Cardiac muscle cell (in vitro differentiated cells and primary cell): ENCODE measurements around the gene C1GALT1C1L. TPM values are rescaled to one million over a fixed set of nuclear protein-coding genes. Genes with fewer than 3 reads are reported as not detected.
A peak's percentile ranks its signal among the peaks of the same experiment; 100 is the strongest.
"Not testable (repeated sequence)": the region's sequence is repeated elsewhere in the genome, so short reads cannot be mapped to it uniquely, and the experiment has no call there.

Experiments
- DNase-seq, 2 donors: peaks; one replicate each; pipeline versions ENCODE4 v3.0.0 to v3.0.0-alpha.2; 2010 to 2017; ENCODE audit warnings: low read depth in 1 of 2, low spot score in 1 of 2
- H3K27ac ChIP-seq: fragments of 200-600 bp; sonication (generic); 2 replicates; pipeline ENCODE4 v1.5.1; 2016
- H3K27me3 ChIP-seq: fragments of 200-600 bp; sonication (generic); 2 replicates; pipeline ENCODE4 v1.6.0; 2016; ENCODE audit warnings: control low read depth
- H3K36me3 ChIP-seq: fragments of 200-600 bp; sonication (generic); 2 replicates; pipeline ENCODE4 v1.5.1; 2016; ENCODE audit warnings: control low read depth
- H3K4me1 ChIP-seq: fragments of 200-600 bp; sonication (generic); 2 replicates; pipeline ENCODE4 v1.8.1; 2017; ENCODE audit warnings: low read depth, mild to moderate bottlenecking, mixed run types
- H3K4me3 ChIP-seq: fragments of 200-600 bp; sonication (generic); 2 replicates; pipeline ENCODE4 v1.5.1; 2016; ENCODE audit warnings: mild to moderate bottlenecking
- H3K9me3 ChIP-seq: fragments of 200-600 bp; sonication (generic); 2 replicates; pipeline ENCODE4 v1.5.1; 2017; ENCODE audit warnings: low read depth, mild to moderate bottlenecking, control low read depth
- polyA plus RNA-seq: library from polyadenylated mRNA; unstranded; fragments of >200 nt; fragmentation: Nextera tagmentation; extraction: Ambion mirVana; gene quantifications from 2 replicates; pipeline ENCODE4 v1.2.1, GENCODE V29; 2016
- total RNA-seq: library from RNA; depleted of rRNA; stranded (reverse); fragments of >200 nt; gene quantifications from 2 replicates; pipeline ENCODE4 v1.2.3, GENCODE V29; 2016
- TF ChIP-seq, protein P1 (sequence below): IDR thresholded peaks from 2 replicates; pipeline ENCODE4 v1.5.1; 2012; ENCODE audit warnings: low read depth, mild to moderate bottlenecking, low read length

C1GALT1C1L gene
- total and polyA plus RNA-seq, 2 experiments from 2014 or later, result 0.65 TPM; not detected in 1

DNA sequence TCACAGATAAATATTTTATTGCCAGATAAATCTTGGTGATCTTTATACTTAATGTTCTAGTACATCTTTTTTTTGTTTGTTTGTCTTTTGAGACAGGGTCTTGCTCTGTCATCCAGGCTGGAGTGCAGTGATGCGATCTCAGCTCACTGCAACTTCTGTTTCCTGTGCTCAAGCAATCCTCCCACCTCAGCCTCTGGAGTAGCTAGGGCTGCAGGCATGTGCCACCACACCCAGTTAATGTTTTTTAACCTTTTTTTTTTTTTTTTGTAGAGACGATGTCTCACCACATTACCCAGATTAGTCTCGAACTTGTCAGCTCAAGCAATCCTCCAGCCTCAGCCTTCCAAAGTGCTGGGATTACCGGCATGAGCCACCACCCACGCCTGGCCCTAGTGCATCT, 9.1 kb upstream of the C1GALT1C1L start:
- Histone ChIP-seq H3K27ac (no peak overlapping the region), H3K36me3 (no peaks in the 10 kb centered on the region), H3K9me3 (no peaks in the 10 kb centered on the region), H3K4me1 (no peaks in the 10 kb centered on the region), H3K27me3 (no peaks in the 10 kb centered on the region), H3K4me3 (no peak overlapping the region)
- TF ChIP-seq, protein P1, sequence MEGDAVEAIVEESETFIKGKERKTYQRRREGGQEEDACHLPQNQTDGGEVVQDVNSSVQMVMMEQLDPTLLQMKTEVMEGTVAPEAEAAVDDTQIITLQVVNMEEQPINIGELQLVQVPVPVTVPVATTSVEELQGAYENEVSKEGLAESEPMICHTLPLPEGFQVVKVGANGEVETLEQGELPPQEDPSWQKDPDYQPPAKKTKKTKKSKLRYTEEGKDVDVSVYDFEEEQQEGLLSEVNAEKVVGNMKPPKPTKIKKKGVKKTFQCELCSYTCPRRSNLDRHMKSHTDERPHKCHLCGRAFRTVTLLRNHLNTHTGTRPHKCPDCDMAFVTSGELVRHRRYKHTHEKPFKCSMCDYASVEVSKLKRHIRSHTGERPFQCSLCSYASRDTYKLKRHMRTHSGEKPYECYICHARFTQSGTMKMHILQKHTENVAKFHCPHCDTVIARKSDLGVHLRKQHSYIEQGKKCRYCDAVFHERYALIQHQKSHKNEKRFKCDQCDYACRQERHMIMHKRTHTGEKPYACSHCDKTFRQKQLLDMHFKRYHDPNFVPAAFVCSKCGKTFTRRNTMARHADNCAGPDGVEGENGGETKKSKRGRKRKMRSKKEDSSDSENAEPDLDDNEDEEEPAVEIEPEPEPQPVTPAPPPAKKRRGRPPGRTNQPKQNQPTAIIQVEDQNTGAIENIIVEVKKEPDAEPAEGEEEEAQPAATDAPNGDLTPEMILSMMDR, result no peak
- DNase-seq, result no peak

DNA sequence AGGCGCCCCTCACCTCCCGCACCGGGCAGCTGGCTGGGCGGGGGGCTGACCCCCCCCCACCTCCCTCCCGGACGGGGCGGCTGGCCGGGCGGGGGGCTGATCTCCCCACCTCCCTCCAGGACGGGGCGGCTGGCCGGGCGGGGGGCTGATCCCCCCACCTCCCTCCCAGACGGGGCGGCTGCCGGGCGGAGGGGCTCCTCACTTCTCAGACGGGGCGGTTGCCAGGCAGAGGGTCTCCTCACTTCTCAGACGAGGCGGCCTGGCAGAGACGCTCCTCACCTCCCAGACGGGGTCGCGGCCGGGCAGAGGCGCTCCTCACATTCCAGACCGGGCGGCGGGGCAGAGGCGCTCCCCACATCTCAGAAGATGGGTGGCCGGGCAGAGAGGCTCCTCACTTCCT, 1.6 kb upstream of the C1GALT1C1L start:
- H3K4me3 ChIP-seq, H3K27me3 ChIP-seq, H3K4me1 ChIP-seq, H3K9me3 ChIP-seq, H3K36me3 ChIP-seq, H3K27ac ChIP-seq, DNase-seq: not testable (repeated sequence)

DNA sequence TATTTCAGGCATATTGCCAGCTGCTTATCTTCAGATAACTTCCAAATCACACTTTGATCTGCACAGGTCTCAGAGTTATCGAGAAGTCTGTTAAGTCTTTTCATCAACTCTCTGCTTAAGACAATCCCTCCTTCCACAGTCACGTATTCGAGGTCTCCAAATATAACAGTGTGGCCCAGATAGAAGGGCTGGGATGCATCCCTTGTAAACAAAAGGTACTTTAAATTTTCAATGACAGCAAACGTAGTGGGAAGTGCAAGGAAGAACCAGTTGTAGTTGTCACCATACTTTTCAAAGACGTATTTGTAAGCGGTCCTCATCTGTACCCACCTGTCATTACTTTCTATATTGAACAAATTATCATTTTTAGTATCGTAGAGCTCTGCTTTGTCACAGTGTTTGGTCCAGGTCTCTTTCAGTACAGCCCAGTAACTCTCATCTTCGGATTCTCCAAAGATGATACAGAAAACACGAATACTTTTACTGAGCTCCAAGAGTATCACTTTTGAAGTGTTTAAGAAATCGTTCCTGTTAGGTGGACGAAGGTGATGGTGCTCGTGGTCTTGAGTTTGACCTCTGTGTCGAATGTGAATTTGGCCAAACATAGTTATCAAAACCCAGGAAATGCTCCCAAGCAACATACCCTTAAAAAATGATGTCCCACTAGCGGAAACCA, 445 bp downstream of the C1GALT1C1L start:
- Histone ChIP-seq H3K4me1 (no peaks in the 10 kb centered on the region), H3K27ac (no peak overlapping the region), H3K4me3 (no peak overlapping the region), H3K36me3 (no peaks in the 10 kb centered on the region), H3K9me3 (no peaks in the 10 kb centered on the region), H3K27me3 (no peaks in the 10 kb centered on the region)
- no peak for DNase-seq
- TF ChIP-seq, protein P1, result no peak

DNA sequence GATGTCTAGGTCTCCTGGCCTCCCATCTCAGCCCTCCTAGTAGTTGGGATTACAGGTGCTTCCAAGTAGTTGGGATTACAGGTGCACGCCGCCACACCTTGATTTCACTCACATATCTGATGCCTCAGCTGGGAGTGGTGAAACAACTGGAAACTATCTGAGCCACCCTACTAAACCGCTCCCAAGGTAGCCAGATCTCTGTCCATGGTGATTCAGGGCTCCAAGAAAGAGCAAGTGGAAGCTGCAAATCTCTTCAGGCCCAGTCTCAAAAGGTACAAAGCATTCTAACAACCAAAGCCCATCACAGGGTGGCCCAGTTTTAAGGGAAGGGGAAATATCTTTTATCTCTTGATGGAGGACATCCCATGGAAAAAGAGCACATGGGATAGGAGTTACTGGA, 19.0 kb downstream of the C1GALT1C1L start:
- no peaks in the 10 kb centered on the region for H3K4me1 ChIP-seq
- H3K9me3 ChIP-seq, result no peaks in the 10 kb centered on the region
- H3K27ac ChIP-seq, result no peak overlapping the region
- H3K4me3 ChIP-seq, result no peak overlapping the region
- H3K36me3 ChIP-seq, result no peaks in the 10 kb centered on the region
- no peak for DNase-seq
- no peaks in the 10 kb centered on the region for H3K27me3 ChIP-seq
- TF ChIP-seq, protein P1, result no peak

DNA sequence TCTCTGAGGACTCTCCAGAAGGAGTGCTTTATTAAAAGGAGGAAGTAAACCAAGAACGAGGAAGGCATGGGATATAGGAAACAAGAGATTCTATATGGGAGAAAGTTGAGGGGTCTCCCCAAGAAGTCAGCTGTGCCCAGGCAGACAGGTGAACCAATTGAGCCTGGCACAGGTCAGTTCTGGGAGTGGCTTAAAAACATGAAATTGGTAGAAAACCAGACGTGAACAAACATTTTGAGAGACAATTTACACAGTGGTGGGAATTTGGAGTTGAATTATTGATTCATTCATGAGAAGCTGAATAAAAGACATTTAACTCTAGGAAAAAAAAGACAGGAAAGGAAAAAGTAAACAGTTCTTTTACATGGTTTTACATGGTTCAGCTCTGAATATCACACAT, 22.7 kb downstream of the C1GALT1C1L start:
- no peaks in the 10 kb centered on the region for H3K27me3 ChIP-seq
- no peak for DNase-seq
- H3K4me3 ChIP-seq, result no peak overlapping the region
- no peaks in the 10 kb centered on the region for H3K9me3 ChIP-seq
- TF ChIP-seq, protein P1, result no peak
- no peak overlapping the region for H3K27ac ChIP-seq
- no peaks in the 10 kb centered on the region for H3K36me3 ChIP-seq
- no peaks in the 10 kb centered on the region for H3K4me1 ChIP-seq

DNA sequence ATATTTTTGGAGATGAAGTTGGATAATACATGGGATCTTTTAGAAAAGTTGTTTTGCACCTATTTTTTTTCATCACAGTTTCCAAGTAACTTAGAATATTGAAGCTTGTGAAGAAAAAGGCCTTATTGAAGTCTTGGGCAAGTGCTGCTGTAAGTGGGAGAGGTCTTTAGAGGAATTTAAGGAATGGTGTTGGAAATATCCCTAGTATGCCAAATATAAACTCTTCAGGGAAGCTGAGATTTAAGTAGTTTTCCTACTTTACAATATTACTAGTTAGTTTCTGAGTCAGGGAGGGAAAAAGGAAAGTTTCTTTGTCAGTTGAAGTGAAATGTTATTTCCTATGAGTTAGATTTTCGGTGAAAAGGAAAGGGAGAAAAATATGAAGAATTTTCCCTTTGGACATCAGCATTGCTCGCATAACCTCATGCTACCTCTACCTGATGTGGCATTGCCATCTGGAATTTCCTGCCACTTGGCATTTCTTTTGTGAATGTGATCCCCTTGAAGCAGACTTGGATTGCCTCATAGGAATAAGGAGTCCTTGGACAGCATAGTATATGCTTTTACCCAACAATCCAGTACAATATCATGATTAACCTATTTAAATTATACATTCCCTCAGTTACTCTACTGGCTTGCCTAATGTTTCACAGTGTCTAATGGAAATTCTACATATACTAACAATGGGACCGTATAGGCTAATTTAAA, 27.1 kb downstream of the C1GALT1C1L start:
- H3K9me3 ChIP-seq, result no peaks in the 10 kb centered on the region
- DNase-seq, result peak in 1 of 2 donors; percentile 22
- H3K27me3 ChIP-seq, result no peaks in the 10 kb centered on the region
- TF ChIP-seq, protein P1, result no peak
- H3K4me1 ChIP-seq, result no peaks in the 10 kb centered on the region
- H3K27ac ChIP-seq, result no peak overlapping the region
- H3K36me3 ChIP-seq, result no peaks in the 10 kb centered on the region
- H3K4me3 ChIP-seq, result no peak overlapping the region
